Lung (tissue), 12 donors: Measurements from ENCODE around the gene MREG. TPM values are rescaled to one million over a fixed set of nuclear protein-coding genes. Genes with fewer than 3 reads are reported as not detected.

Experiments
- ATAC-seq: fragments of 200-7000 bp; cut with Tn5 transposase; one replicate; pipeline ENCODE4 v1.9.1; 2020; ENCODE audit warnings: moderate number of reproducible peaks; ENCODE audit not compliant: insufficient read depth, low FRiP score
- DNase-seq, 3 donors: peaks; one replicate each; pipeline ENCODE4 v3.0.0-alpha.2; 2013 to 2017
- H3K27ac ChIP-seq, 2 donors: one replicate each; pipeline ENCODE4 v1.5.1; 2013; ENCODE audit warnings: mild to moderate bottlenecking in 2 of 2, moderate library complexity in 2 of 2, control low read depth in 1 of 2, inconsistent platforms in 1 of 2, low read depth in 1 of 2, low read length in 1 of 2
- H3K27me3 ChIP-seq, 3 donors: one replicate each; pipeline ENCODE4 v1.5.1; 2013; ENCODE audit warnings: low read length in 2 of 3; ENCODE audit not compliant: control insufficient read depth in 3 of 3, insufficient read depth in 3 of 3
- H3K36me3 ChIP-seq, 4 donors: one replicate each; pipeline ENCODE4 v1.5.1; 2013; ENCODE audit warnings: low read length in 4 of 4, mild to moderate bottlenecking in 1 of 4, moderate library complexity in 1 of 4; ENCODE audit not compliant: control insufficient read depth in 4 of 4, insufficient read depth in 4 of 4
- H3K4me1 ChIP-seq, 5 donors: one replicate each; pipeline ENCODE4 v1.5.1; 2013; ENCODE audit warnings: low read length in 5 of 5, mild to moderate bottlenecking in 2 of 5, moderate library complexity in 1 of 5; ENCODE audit not compliant: control insufficient read depth in 5 of 5, insufficient read depth in 5 of 5
- H3K4me3 ChIP-seq: one replicate; pipeline ENCODE4 v1.5.1; 2013; ENCODE audit warnings: mild to moderate bottlenecking, control low read depth, moderate library complexity
- H3K9ac ChIP-seq, 2 donors: one replicate each; pipeline ENCODE4 v1.5.1; 2013; ENCODE audit warnings: low read length in 2 of 2, control low read depth in 1 of 2; ENCODE audit not compliant: insufficient read depth in 1 of 2
- H3K9me3 ChIP-seq, 4 donors: one replicate each; pipeline ENCODE4 v1.5.1; 2013; ENCODE audit warnings: low read length in 3 of 4, mild to moderate bottlenecking in 1 of 4, moderate library complexity in 1 of 4; ENCODE audit not compliant: control insufficient read depth in 4 of 4, insufficient read depth in 3 of 4
- CTCF ChIP-seq: IDR thresholded peaks from 2 replicates; pipeline ENCODE4 v1.5.1; 2012; ENCODE audit warnings: mild to moderate bottlenecking; ENCODE audit errors: control extremely low read depth, extremely low read depth
- WGBS, 2 donors: extraction: QIAGEN DNeasy Blood & Tissue Kit; methylation state at CpG; one replicate each; pipeline ENCODE4 v1.1.7; 2013; 5-methylcytosine and 5-hydroxymethylcytosine counted together
- polyA plus RNA-seq, 2 donors: library from polyadenylated mRNA; stranded (reverse); fragments of 200-250 nt; gene quantifications; one replicate each; pipeline ENCODE4 v1.2.1, GENCODE V29; 2013
- total RNA-seq, 2 donors: library from RNA; depleted of rRNA in 1 of 2; stranded (reverse); fragments of >200 nt in 1 of 2; gene quantifications; one replicate each; pipeline ENCODE4 v1.2.1, GENCODE V29; 2014 to 2021
- donor health status: control.
- donor health status: control.
- donor health status: Bipolar disorder and iron deficiency.
- donor health status: healthy.
- donor health status: DM: yes; HTN: yes; CAD: no.

Gene MREG
- total and polyA plus RNA-seq, 4 donors: 6.9 to 30.2 (median 12.0) TPM

- TF ChIP-seq CTCF: no peak
- ATAC-seq: no peak
- WGBS, 2 donors: 84 to 93% methylated on average over 4 of the region's 4 CpGs
- Histone ChIP-seq H3K9ac (no peak overlapping the region), H3K4me3 (no peak overlapping the region), H3K27ac (no peak overlapping the region), H3K36me3 (no peaks in the 10 kb centered on the region), H3K27me3 (no peaks in the 10 kb centered on the region), H3K9me3 (peaks cover 0 to 2% (median 0%) of the 10 kb centered on the region in 4 donors), H3K4me1 (peaks cover 0 to 21% (median 0%) of the 10 kb centered on the region in 5 donors)
- no peak for DNase-seq
Observed at GRCh38 chr2:215895330-215895729, 118.0 kb downstream of the MREG start.

Other genes starting within 250 kb of the MREG start
- 10 to 100 TPM; 14.3 to 25.9 TPM for gene PECR, start 68.3 kb upstream of the MREG start, total RNA-seq
- gene PECR, start 68.3 kb upstream of the MREG start, polyA plus RNA-seq: 10 to 100 TPM; 10.6 to 12.5 TPM
- gene TMEM169, start 68.4 kb upstream of the MREG start, total RNA-seq: under 1 TPM; 0.63 to 0.67 TPM
- gene TMEM169, start 68.4 kb upstream of the MREG start, polyA plus RNA-seq: under 1 TPM; 0.14 to 0.62 TPM
- 100 to 1,000 TPM; 171 to 200 TPM for gene XRCC5, start 95.8 kb upstream of the MREG start, total RNA-seq
- 100 to 1,000 TPM in 1 of 2 donors, 10 to 100 TPM in 1; 67.3 to 117 TPM for gene XRCC5, start 95.8 kb upstream of the MREG start, polyA plus RNA-seq